Vagina (tissue), 2 donors: ENCODE measurements around the gene NFIA.

Source experiments
- CTCF ChIP-seq, 3 experiments: fragments of 450-650 bp in 2 of 3; fragments of 200-600 bp in 1 of 3; sonication (generic) in 1 of 3; IDR thresholded peaks; one replicate each; pipeline ENCODE4 v1.5.1; 2017 to 2019; ENCODE audit warnings: antibody characterized with exemption in 3 of 3, mild to moderate bottlenecking in 2 of 3, moderate library complexity in 2 of 3
- POLR2A ChIP-seq, 2 donors: fragments of 450-650 bp; IDR thresholded peaks; one replicate each; pipeline ENCODE4 v1.6.1; 2017; ENCODE audit warnings: antibody characterized with exemption in 2 of 2, mild to moderate bottlenecking in 2 of 2, moderate library complexity in 2 of 2
- POLR2AphosphoS5 ChIP-seq, 2 donors: sonication (generic); formaldehyde crosslinking; IDR thresholded peaks; one replicate each; pipeline ENCODE4 v1.9.0; 2017; ENCODE audit warnings: antibody characterized with exemption in 2 of 2, mild to moderate bottlenecking in 2 of 2, low read depth in 1 of 2; ENCODE audit not compliant: insufficient read depth in 1 of 2

- TF ChIP-seq CTCF (IDR thresholded peaks at IDR 0.05) (no peak), POLR2A (IDR thresholded peaks at IDR 0.05) (no peak), POLR2AphosphoS5 (IDR thresholded peaks at IDR 0.05; ENCODE audit: insufficient read depth in 1 of 2, low read depth in 1 of 2) (no peak)
Measured at GRCh38 chr1:61056196-61056572, 26.2 kb upstream of the NFIA start.
